Raji (cell line): ENCODE data around the gene DIABLO.

Experiments used
- POLR2A ChIP-seq: IDR thresholded peaks from 2 replicates; pipeline ENCODE4 v1.6.1; 2011; ENCODE audit warnings: low read depth, low read length, control low read depth; ENCODE audit not compliant: insufficient read depth

Gene DIABLO

DNA sequence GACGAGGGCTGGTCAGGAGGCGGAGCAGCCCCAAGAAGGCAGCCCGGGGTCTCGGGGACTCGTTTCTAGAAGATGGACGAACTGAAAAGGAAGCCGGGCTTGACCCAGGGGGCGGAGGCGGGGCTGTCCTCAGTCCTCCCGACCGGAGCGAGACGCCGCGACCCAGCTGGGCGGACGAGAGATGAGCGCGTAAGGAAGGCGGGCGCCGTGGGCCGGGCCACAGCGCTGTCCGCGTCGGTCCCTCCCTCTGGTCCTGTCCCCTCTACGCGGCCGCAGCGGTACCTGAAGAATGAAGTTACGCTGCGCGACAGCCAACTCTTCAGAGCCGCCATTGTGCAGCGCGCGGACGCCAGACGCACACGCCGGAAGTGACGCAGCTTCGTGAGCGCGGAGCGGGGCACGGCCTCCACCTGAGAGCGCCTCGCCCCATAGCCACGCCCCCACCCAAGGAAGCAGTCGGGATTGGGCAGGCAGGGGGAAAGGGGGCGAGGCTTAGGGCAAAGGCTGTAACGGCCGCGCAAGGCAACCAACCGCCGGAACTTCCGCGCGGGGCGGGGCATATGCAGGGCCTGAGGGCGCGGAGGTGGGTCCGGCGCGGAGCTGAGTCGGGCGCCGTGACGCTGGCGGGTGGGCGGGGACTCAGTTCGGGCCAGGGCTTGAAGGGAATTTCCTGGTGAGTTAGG lies at the start of gene DIABLO:
Gene DIABLO (minus strand): TSS at position 370 of the 683 bp plus-strand sequence. CDS start 38 bp downstream, at position 332.
- peak; percentile 88 for TF ChIP-seq POLR2A

DNA sequence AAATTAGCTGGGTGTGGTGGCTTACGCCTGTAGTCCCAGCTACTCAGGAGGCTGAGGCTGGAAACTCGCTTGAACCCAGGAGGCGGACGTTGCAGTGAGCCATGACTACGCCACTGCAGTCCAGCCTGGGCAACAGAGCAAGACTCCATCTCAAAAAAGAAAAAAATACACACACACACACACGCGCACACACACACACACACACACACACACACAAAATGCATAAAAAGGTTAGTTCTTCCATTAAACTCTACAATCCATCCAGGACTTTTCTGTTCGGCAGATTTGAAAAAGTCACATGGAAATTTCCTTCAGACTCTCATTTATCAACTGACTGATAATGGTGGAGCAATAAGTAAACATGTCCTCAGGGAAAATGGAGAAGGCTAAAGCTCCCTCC lies 49.6 kb upstream of the DIABLO start:
- no peak for TF ChIP-seq POLR2A

- peak; percentile 97 for TF ChIP-seq POLR2A
These were observed 40.5 kb upstream of the DIABLO start, which contains the start of gene VPS33A for GRCh38 chr12:122266230-122266901. Gene VPS33A (minus strand): TSS chr12:122266494. CDS start chr12:122266408, 86 bp downstream.

- no peak for TF ChIP-seq POLR2A
These were observed 40.0 kb upstream of the DIABLO start for GRCh38 chr12:122265886-122266229.

DNA sequence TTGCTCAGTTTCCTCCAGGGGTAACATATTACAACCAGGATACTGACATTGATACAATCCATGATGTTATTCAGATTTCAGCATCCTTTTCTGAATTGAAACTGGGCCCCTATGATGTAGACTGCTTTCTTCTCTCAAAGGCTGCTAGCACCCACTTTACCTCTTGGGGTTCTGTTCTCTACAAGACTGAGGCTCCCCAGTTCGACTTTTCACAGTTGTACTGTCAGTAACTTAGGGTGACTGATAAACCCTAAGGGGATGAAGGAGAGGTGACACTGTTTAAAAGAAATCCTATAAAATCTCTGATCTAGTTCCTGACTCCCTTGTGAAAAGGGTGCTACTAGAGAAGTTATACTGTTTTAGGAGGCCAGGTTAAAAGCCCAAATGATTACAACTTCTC lies 39.6 kb upstream of the DIABLO start:
- TF ChIP-seq POLR2A, result no peak

- TF ChIP-seq POLR2A, result no peak
These were observed 24.7 kb upstream of the DIABLO start for GRCh38 chr12:122250536-122250935.

GRCh38 chr12:122250047-122250446 lies 24.2 kb upstream of the DIABLO start:
- no peak for TF ChIP-seq POLR2A

DNA sequence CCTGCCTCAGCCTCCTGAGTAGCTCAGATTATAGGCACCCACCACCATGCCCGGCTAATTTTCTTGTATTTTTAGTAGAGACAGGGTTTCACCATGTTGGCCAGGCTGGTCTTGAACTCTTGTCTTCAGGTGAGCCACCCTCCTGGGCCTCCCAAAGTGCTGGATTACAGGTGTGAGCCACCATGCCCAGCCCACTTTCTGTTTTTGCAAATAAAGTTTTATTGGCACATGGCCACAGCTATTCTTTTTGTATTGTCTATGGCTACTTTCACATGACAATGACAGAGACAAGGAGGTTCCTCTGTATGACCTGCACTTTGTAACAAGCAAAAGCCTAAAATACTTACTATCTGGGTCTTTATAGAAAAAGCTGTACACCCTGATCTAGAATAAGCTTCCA lies 19.7 kb upstream of the DIABLO start:
- no peak for TF ChIP-seq POLR2A

DNA sequence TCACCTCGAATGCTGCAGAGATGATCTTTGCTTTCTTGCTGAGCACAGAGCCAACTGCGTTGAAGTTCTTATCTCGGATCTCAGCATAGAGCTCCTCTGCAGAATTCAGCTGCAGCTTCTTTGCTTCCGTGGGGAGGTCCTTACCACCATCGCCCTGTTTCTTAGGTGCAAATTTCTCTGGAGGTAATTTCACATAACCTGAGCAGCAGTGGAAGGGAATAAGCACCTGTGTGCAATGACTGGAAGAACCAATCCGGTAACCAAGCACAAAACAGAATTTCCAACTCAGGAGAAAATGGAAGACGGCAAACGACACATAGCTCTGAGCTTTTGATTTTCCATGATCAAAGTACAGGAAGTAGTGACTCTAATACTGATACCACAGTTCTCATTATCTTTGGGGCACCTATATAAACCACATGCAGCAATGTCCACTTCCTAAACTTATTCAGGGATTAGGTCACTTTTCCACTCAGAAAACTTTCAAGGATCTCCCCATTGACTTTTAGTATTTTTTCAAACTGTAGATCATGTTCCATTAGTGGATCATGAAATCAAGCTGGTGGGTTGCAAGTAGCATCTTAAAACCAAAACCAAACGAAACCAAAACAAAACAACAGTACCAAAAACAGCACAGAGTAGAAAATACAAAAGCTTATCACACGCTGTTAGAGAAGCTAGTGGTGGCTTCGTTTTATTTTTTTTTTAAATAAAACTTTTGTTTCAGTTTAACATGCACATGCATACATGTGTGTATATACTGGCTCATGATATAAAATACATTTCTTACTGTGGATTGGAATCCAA lies 18.9 kb upstream of the DIABLO start:
- TF ChIP-seq POLR2A, result no peak

GRCh38 chr12:122243965-122244364 lies 18.1 kb upstream of the DIABLO start:
- TF ChIP-seq POLR2A, result no peak

DNA sequence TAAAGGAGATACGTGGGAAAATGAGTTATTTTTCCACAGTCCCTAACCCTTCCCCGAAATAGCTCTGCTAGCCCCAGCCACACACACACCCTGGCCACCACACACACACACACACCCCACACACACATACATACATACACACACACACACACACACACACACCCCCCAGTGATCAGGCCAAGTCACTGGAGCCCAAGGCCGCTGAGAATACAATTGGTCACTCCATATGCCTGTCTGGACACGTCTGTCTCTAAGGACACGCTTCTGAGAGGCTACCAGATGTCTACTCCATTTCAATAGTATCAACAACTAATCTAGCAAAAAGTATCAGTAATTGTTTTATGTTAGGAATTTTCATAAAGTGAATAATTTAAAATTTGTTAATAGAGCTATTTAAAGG lies 13.0 kb upstream of the DIABLO start:
- TF ChIP-seq POLR2A, result no peak

GRCh38 chr12:122235741-122236140 lies 9.9 kb upstream of the DIABLO start:
- no peak for TF ChIP-seq POLR2A

DNA sequence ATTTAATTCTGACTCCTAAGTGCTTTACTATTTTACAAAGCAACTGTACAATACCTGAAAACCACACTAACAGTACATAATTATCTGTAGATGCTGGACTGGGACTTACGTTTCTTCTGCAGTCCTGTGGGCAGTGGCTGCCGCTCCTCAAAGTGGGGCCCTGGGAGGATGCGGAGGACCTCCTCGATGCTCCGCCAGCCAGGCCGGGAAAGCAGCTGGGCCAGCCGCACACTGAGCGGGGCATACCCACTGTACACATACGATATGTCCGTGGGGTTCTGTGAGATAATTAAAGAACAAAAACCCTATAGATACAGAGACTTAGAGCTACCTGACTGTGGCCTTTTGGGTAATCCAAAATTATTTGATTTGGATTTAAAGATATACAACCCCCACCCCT lies 6.8 kb upstream of the DIABLO start:
- TF ChIP-seq POLR2A, result no peak

GRCh38 chr12:122230798-122231197 lies 4.9 kb upstream of the DIABLO start:
- TF ChIP-seq POLR2A, result no peak

- TF ChIP-seq POLR2A, result no peak
These were observed 2.2 kb upstream of the DIABLO start for GRCh38 chr12:122228092-122228491.

GRCh38 chr12:122227341-122227740 lies 1.5 kb upstream of the DIABLO start:
- no peak for TF ChIP-seq POLR2A
